ES-I3 (cell line): Measurements from ENCODE around the gene DENND11.

Source experiments
- H3K36me3 ChIP-seq: 2 replicates; pipeline ENCODE4 v1.6.1; 2013; ENCODE audit warnings: mild to moderate bottlenecking, low read length, control low read depth, moderate library complexity; ENCODE audit not compliant: insufficient read depth
- H3K4me1 ChIP-seq: 2 replicates; pipeline ENCODE4 v1.6.1; 2013; ENCODE audit warnings: mild to moderate bottlenecking, control low read depth, low read length; ENCODE audit not compliant: insufficient read depth
- H3K9ac ChIP-seq: 2 replicates; pipeline ENCODE4 v1.6.1; 2013; ENCODE audit warnings: low read depth, mild to moderate bottlenecking, low read length, moderate library complexity
- H3K9me3 ChIP-seq: 2 replicates; pipeline ENCODE4 v1.6.1; 2013; ENCODE audit warnings: mild to moderate bottlenecking, low read length, moderate library complexity; ENCODE audit not compliant: control insufficient read depth, insufficient read depth

Gene DENND11

DNA sequence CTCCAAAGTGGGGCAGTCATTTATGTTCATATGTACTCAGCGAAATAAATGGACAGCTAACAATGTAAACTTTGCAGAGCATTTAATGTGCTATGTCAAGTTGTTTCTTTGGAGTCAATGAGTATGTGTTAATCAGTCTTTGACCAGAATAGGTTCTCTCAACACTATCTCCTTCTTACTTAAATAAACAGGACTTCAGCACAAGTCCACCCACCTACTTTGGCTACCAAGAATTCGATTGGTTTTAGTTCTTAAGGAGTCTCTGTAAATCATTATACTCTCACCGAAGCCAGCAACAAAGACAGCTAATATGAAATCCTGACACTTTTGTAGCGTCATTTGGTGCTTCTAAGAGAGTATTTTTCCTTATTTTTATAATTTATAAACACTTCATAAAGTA is 13.1 kb upstream of the DENND11 start:
- H3K9ac ChIP-seq = no peak overlapping the region
- H3K9me3 ChIP-seq = no peaks in the 10 kb centered on the region
- H3K4me1 ChIP-seq = peaks cover 8% of the 10 kb centered on the region; the same call in 1 of the 2 replicates
- H3K36me3 ChIP-seq = no peaks in the 10 kb centered on the region

- Histone ChIP-seq H3K4me1 (peaks cover 8% of the 10 kb centered on the region; the same call in 1 of the 2 replicates), H3K9me3 (no peaks in the 10 kb centered on the region), H3K36me3 (no peaks in the 10 kb centered on the region), H3K9ac (no peak overlapping the region)
Measured at GRCh38 chr7:141714571-141714970, 12.6 kb upstream of the DENND11 start.

- no peak overlapping the region for H3K9ac ChIP-seq
- no peaks in the 10 kb centered on the region for H3K9me3 ChIP-seq
- H3K4me1 ChIP-seq = peaks cover 8% of the 10 kb centered on the region; the same call in 1 of the 2 replicates
- H3K36me3 ChIP-seq = no peaks in the 10 kb centered on the region
Measured at GRCh38 chr7:141713890-141714289, 11.9 kb upstream of the DENND11 start.

DNA sequence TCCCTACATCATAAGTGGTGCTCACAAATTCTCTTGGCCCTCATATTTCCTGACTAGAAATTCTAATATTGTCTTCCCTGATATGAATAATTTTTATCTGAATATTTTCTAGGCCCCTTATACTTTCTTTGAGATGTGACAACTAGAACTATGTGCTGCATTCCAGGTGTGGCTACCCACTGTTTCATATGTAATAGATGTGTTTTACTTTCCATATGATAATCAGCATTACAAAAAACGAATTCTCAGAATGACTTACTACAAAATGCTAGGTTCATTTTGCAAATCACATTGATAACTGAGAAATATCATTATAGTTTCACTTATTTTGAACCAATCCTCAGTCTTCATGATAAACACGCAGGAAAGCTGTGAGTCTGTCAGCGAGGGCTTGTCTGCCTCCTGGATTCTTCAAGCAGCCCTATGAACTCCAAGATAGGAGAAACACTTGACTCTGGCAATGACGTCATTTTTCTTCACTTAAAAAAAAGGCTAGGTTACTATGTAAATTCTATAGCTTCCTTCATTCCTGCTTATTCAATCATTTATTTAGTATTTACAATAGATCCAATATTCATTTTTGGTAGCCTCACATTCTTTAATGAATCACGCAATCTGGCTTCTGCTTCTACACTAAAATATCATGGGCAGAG is 10.8 kb upstream of the DENND11 start:
- Histone ChIP-seq H3K36me3 (no peaks in the 10 kb centered on the region), H3K4me1 (peaks cover 8% of the 10 kb centered on the region; the same call in 1 of the 2 replicates), H3K9me3 (no peaks in the 10 kb centered on the region), H3K9ac (no peak overlapping the region)

GRCh38 chr7:141710301-141710700 is 8.3 kb upstream of the DENND11 start:
- H3K9me3 ChIP-seq = no peaks in the 10 kb centered on the region
- no peak overlapping the region for H3K9ac ChIP-seq
- H3K36me3 ChIP-seq = no peaks in the 10 kb centered on the region
- H3K4me1 ChIP-seq = peaks cover 8% of the 10 kb centered on the region; the same call in 1 of the 2 replicates

DNA sequence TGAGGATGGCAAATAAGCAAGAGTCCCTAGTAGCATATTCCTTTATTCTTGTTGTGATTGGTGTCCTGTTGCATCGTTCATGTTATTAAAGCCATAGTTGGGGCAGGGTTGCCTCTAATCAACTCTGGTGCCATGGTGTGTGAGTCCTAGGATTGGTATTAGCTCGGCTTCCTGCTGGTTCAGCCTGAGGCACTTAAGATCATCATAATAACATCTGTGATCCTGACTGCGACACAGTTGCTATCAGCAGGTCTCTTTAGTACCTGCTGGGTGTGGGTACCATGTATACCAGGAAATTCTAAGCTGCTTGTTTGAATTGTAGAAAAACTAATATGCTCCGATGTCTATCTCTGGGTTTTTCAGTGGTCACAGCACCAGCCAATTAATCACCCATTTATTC is 7.8 kb upstream of the DENND11 start:
- Histone ChIP-seq H3K9ac (no peak overlapping the region), H3K9me3 (no peaks in the 10 kb centered on the region), H3K36me3 (no peaks in the 10 kb centered on the region), H3K4me1 (peaks cover 9% of the 10 kb centered on the region; the same call in 1 of the 2 replicates)

DNA sequence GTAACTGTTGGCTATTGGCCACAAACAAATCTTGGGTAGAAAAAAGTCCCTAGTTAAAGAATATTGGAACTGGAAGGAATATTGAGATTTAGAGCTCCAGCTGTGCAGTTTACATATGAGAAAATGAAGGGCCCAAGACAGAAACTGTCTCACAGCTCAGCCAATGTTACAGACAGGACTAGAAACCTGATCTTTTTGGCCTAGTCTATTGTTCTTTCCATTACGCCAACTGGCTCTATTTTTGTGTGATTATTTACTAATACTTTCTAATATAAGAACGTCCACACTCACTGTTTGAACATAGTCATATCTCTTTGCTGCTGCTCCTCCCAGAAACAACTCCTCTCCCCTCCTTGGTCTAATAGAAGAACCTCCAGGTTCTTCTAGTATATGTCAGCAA is 7.4 kb upstream of the DENND11 start:
- H3K9ac ChIP-seq = no peak overlapping the region
- H3K4me1 ChIP-seq = peaks cover 14% of the 10 kb centered on the region

GRCh38 chr7:141708351-141708750 is 6.4 kb upstream of the DENND11 start, which contains the start of gene WEE2:
Gene WEE2 (plus strand): TSS chr7:141708353. CDS start chr7:141708759, 406 bp downstream.
- Histone ChIP-seq H3K9ac (no peak within 1 kb of the TSS), H3K9me3 (no peaks in the 10 kb centered on the region), H3K4me1 (peaks cover 17% of the 10 kb centered on the region)

More for the DNA sequence above, 7.4 kb upstream of the DENND11 start:
- Histone ChIP-seq H3K9me3 (no peaks in the 10 kb centered on the region), H3K36me3 (no peaks in the 10 kb centered on the region)

DNA sequence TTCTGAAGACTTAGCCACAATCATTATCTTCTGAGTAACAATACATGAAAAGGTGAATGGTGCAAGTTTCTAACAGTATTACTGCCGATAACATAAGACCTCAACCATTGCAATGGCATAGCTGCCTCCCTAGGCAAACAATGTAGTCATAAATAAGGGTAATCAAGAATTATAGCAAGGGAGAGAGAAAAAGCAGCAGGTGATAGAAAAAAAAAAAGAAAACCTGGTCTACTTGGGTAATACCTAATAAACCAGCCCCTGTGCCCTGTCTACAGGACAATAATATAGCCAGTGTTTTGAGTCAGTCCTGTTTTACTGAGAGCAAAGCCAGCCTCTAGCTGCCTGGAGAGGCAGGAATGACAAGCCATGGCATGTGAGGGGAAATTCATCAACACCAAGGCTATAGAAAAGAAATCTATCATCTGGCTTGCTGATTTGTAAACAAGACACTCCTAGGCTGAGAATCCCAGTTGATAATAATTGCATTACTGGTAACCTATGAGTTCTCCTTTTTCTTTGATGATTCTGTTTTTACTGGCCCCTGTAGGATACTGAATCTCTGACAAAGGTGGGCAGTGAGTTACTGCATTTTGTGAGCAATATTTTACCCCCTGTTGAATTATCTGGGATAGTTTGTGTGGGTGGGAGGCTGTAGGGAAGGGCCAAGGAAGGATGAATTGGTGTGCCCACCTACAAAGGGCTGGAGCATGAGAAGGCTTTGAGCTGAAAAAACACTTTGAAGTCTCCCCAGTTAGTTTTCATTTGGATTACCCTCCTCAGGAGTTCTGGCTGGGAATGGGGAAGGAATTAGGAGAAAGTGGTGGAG is 4.5 kb upstream of the DENND11 start:
- Histone ChIP-seq H3K4me1 (peaks cover 17% of the 10 kb centered on the region), H3K36me3 (no peaks in the 10 kb centered on the region), H3K9ac (no peak overlapping the region), H3K9me3 (no peaks in the 10 kb centered on the region)

More at GRCh38 chr7:141708351-141708750, 6.4 kb upstream of the DENND11 start, which contains the start of gene WEE2:
- H3K36me3 ChIP-seq = no peaks in the 10 kb centered on the region

DNA sequence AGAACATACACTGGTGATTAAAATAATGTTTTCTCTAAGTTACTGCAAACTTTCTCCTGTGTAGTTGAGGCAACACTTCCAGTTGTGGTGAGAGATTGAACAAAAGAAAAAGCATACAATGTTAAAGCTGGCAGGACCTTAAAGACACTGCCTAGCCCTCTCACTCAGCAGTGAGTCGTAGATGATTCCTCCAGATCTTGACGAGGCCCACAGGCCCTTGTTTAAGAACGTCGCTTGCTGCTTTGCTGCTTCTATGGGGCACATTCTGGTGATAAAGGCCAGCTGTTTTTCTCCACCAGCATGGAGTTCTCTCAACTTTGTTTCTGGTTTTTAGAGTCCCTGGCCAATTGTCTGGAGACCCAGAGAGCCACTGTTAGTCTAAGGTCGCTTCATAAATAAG is 2.8 kb upstream of the DENND11 start:
- H3K4me1 ChIP-seq = peaks cover 13% of the 10 kb centered on the region
- no peaks in the 10 kb centered on the region for H3K9me3 ChIP-seq
- no peaks in the 10 kb centered on the region for H3K36me3 ChIP-seq
- no peak overlapping the region for H3K9ac ChIP-seq

DNA sequence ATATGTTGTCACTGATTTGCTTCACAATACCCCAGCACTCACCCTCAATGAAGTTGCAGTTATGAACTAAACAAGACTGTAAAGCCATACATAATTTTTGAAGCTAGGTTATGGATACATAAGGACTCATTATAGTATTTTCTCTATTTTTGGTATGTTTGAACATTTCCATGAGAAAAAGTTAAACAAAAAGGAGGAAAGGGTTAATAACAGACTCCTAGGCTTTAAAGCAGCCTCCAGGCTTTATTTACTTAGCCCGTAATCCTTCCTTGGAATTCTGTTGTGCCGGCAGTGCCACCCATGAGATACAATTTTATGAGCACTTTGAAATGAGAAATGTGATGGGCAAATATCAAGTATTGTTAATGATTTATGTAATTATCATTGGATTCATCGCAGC is 2.1 kb upstream of the DENND11 start:
- Histone ChIP-seq H3K36me3 (no peaks in the 10 kb centered on the region), H3K9me3 (no peaks in the 10 kb centered on the region), H3K4me1 (peaks cover 14% of the 10 kb centered on the region), H3K9ac (no peak overlapping the region)

- no peaks in the 10 kb centered on the region for H3K36me3 ChIP-seq
- no peaks in the 10 kb centered on the region for H3K9me3 ChIP-seq
- H3K9ac ChIP-seq = no peak overlapping the region
- peaks cover 14% of the 10 kb centered on the region for H3K4me1 ChIP-seq
Measured at GRCh38 chr7:141702892-141703291, 926 bp upstream of the DENND11 start.

DNA sequence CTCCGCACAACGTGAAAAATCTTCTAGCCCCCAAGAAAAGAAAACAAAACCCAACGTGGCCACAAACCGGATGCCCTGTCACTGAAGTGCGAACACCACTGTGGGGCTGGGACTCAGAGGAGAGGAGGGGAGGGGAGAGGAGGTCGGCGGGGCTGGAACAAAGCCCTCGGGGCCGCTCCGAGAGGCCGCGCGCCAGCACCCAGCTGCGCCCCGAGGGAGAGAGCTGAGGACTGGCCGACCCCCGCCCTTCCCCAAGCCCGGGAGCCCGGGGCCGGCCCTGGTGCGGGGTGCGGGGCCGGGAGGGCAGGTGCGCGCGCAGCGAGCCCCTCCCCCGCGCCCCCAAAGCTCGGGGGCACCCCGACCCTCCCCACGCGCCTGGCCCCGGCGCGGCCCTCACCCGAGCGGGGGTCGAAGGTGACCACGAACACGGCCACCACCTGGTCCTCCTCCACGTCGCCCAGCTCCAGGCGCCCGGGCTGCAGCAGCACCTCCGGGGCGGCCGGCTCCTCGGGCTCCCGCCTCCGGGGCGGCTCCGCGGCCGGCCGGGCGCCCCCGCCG is 398 bp downstream of the DENND11 start:
- H3K9ac ChIP-seq = peak overlapping the region; percentile 59
- no peaks in the 10 kb centered on the region for H3K9me3 ChIP-seq
- H3K4me1 ChIP-seq = peaks cover 14% of the 10 kb centered on the region
- H3K36me3 ChIP-seq = no peaks in the 10 kb centered on the region

GRCh38 chr7:141700848-141701371 is 1.1 kb downstream of the DENND11 start:
- H3K9me3 ChIP-seq = no peaks in the 10 kb centered on the region
- peaks cover 14% of the 10 kb centered on the region for H3K4me1 ChIP-seq
- peak overlapping the region; percentile 57; the same call in 1 of the 2 replicates for H3K9ac ChIP-seq
- H3K36me3 ChIP-seq = no peaks in the 10 kb centered on the region
